WERI-Rb-1 (cell line): Measurements from ENCODE around the gene NDUFB7.
"Not testable (repeated sequence)": the region's sequence is repeated elsewhere in the genome, so short reads cannot be mapped to it uniquely, and the experiment has no call there.

ENCODE experiments used
- DNase-seq: peaks from one replicate; pipeline ENCODE4 v3.0.0-alpha.2; 2020
- H3K27ac ChIP-seq: fragments of 250-450 bp; sonication (Bioruptor Pico); 2 replicates; pipeline ENCODE4 v1.5.1; 2020; ENCODE audit warnings: mild to moderate bottlenecking, moderate library complexity
- H3K27me3 ChIP-seq: fragments of 250-450 bp; sonication (Bioruptor Pico); 2 replicates; pipeline ENCODE4 v1.5.1; 2021; ENCODE audit warnings: mild to moderate bottlenecking, low read depth, moderate library complexity; ENCODE audit not compliant: insufficient read depth, severe bottlenecking
- H3K36me3 ChIP-seq: fragments of 250-450 bp; sonication (Bioruptor Pico); 2 replicates; pipeline ENCODE4 v1.5.1; 2020; ENCODE audit warnings: mild to moderate bottlenecking, moderate library complexity
- H3K4me3 ChIP-seq: 2 replicates; pipeline ENCODE4 v1.5.1; 2011; ENCODE audit warnings: low read depth, mild to moderate bottlenecking, control low read depth, low read length
- H3K9me3 ChIP-seq: fragments of 250-450 bp; sonication (Bioruptor Pico); 2 replicates; pipeline ENCODE4 v1.5.1; 2021; ENCODE audit warnings: mild to moderate bottlenecking, moderate library complexity; ENCODE audit not compliant: severe bottlenecking
- CTCF ChIP-seq: IDR thresholded peaks from 2 replicates; pipeline ENCODE4 v1.5.1; 2011; ENCODE audit warnings: low read depth, mild to moderate bottlenecking, control low read depth, inconsistent platforms, low read length

NDUFB7 gene

GRCh38 chr19:14612657-14613056, 40.8 kb upstream of the NDUFB7 start:
- Histone ChIP-seq H3K9me3 (peaks cover 2% of the 10 kb centered on the region), H3K27me3 (peaks cover 67% of the 10 kb centered on the region), H3K36me3 (no peaks in the 10 kb centered on the region), H3K27ac (no peak overlapping the region), H3K4me3 (no peak overlapping the region)
- DNase-seq, result no peak
- no peak for TF ChIP-seq CTCF

DNA sequence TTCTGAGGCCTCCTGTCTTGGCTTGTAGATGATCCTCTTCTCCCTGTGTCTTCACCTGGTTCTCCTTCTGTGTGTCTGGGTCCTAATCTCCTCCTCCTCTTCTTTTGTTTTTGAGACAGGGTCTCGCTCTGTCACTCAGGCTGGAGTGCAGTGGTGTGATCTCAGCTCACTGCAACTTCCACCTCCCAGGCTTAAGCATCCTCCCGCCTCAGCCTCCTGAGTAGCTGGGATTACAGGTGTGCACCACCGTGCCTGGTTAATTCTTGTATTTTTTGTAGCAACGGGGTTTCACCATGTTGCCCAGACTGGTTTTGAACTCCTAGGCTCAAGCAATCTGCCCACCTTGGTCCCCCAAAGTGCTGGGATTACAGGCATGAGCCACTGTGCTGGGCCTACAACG, 40.4 kb upstream of the NDUFB7 start:
- not testable (repeated sequence) for H3K27ac ChIP-seq, H3K9me3 ChIP-seq, H3K4me3 ChIP-seq, DNase-seq, H3K36me3 ChIP-seq
- H3K27me3 ChIP-seq, result peaks cover 69% of the 10 kb centered on the region

- Histone ChIP-seq H3K9me3 (peaks cover 2% of the 10 kb centered on the region), H3K27me3 (peaks cover 73% of the 10 kb centered on the region), H3K27ac (no peak overlapping the region), H3K36me3 (no peaks in the 10 kb centered on the region), H3K4me3 (no peak overlapping the region)
- DNase-seq, result no peak
- TF ChIP-seq CTCF, result no peak
Observed at GRCh38 chr19:14611051-14611450, 39.2 kb upstream of the NDUFB7 start.

DNA sequence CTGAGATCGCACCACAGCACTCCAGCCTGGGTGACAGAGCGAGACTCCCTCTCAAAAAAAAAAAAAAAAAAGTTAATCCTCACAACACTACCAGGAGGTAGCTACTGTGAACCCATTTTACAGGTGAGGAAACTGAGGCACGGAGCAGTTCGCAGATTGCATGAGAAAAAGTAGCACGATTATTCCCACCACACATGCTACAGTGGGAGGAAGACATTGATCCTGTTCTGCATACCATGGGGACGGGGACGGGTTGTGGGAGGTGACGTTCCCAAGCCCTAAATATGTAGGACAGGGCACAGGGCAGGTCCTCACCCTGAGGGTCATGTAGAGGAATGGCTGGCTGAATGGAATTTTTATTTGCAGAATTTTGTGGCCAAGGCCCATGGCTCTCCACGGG, 34.8 kb upstream of the NDUFB7 start:
- Histone ChIP-seq H3K36me3 (no peaks in the 10 kb centered on the region), H3K27me3 (peaks cover 72% of the 10 kb centered on the region), H3K27ac (no peak overlapping the region), H3K4me3 (no peak overlapping the region), H3K9me3 (peaks cover 2% of the 10 kb centered on the region)
- no peak for DNase-seq
- no peak for TF ChIP-seq CTCF

- no peak for TF ChIP-seq CTCF
- Histone ChIP-seq H3K4me3 (no peak overlapping the region), H3K9me3 (peaks cover 8% of the 10 kb centered on the region), H3K27me3 (peaks cover 68% of the 10 kb centered on the region), H3K36me3 (no peaks in the 10 kb centered on the region), H3K27ac (no peak overlapping the region)
- DNase-seq, result no peak
Observed at GRCh38 chr19:14603990-14604387, 32.1 kb upstream of the NDUFB7 start.

DNA sequence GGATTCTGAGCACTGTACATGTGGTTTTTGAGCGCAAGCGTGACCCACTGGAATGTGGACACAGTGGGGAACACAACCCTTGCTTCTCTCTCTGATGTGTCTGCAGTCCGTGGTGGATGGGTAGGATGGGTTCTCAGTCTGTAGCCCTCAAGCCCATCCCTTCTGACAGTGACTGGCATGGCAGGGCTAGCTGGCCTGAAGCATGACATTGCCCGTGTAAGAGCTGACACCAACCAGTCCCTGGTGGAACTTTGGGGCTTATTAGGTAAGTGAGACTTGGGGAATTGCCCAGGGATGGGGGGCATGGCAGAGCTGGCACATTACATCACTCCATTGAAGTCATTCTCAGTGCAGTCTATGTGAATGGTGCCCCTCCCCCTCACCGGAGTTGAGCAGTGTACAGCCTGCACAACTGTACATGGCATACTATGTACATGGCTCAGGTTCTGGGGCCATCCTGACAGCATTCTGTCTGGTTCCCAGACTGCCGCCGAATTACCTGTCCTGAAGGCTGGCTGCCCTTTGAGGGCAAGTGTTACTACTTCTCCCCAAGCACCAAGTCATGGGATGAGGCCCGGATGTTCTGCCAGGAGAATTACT, 27.8 kb upstream of the NDUFB7 start:
- Histone ChIP-seq H3K27ac (no peak overlapping the region), H3K4me3 (no peak overlapping the region), H3K9me3 (peaks cover 6% of the 10 kb centered on the region), H3K36me3 (no peaks in the 10 kb centered on the region), H3K27me3 (peaks cover 53% of the 10 kb centered on the region)
- no peak for DNase-seq
- no peak for TF ChIP-seq CTCF
